Loucy (cell line): ENCODE data around the gene ANOS1.
"Not testable (repeated sequence)": the region's sequence is repeated elsewhere in the genome, so short reads cannot be mapped to it uniquely, and the experiment has no call there.

Experiments used
- H2AFZ ChIP-seq: fragments of 200-600 bp; sonication (generic); 2 replicates; pipeline ENCODE4 v1.6.0; 2016; ENCODE audit warnings: antibody characterized with exemption, mild to moderate bottlenecking, low read length, moderate library complexity
- H3F3A ChIP-seq: fragments of 200-600 bp; 2 replicates; pipeline ENCODE4 v1.6.0; 2016; ENCODE audit warnings: antibody characterized with exemption, low read depth, mild to moderate bottlenecking
- H3K27me3 ChIP-seq: fragments of 200-600 bp; sonication (generic); 2 replicates; pipeline ENCODE4 v1.6.1; 2014; ENCODE audit warnings: low read length, mild to moderate bottlenecking; ENCODE audit not compliant: insufficient read depth, poor library complexity, severe bottlenecking
- H3K36me3 ChIP-seq: fragments of 200-600 bp; sonication (generic); 2 replicates; pipeline ENCODE4 v1.6.1; 2016; ENCODE audit warnings: low read length; ENCODE audit not compliant: insufficient read depth
- H3K4me1 ChIP-seq: fragments of 200-600 bp; sonication (generic); 2 replicates; pipeline ENCODE4 v1.5.1; 2014; ENCODE audit warnings: low read length, mild to moderate bottlenecking; ENCODE audit not compliant: insufficient read depth, poor library complexity, severe bottlenecking
- H3K4me2 ChIP-seq: fragments of 200-600 bp; sonication (generic); 2 replicates; pipeline ENCODE4 v1.6.0; 2014; ENCODE audit warnings: antibody characterized with exemption, low read length, low read depth, mild to moderate bottlenecking; ENCODE audit not compliant: poor library complexity, severe bottlenecking
- H3K4me3 ChIP-seq: fragments of 200-600 bp; sonication (generic); 2 replicates; pipeline ENCODE4 v1.5.1; 2014; ENCODE audit warnings: low read length, mild to moderate bottlenecking, mixed read lengths; ENCODE audit not compliant: poor library complexity, severe bottlenecking
- H3K79me2 ChIP-seq: fragments of 200-600 bp; sonication (generic); 2 replicates; pipeline ENCODE4 v1.6.1; 2014; ENCODE audit warnings: low read length; ENCODE audit not compliant: insufficient read depth
- H3K9ac ChIP-seq: fragments of 200-600 bp; sonication (generic); 2 replicates; pipeline ENCODE4 v1.6.0; 2014; ENCODE audit warnings: mild to moderate bottlenecking, low read depth, low read length, moderate library complexity; ENCODE audit not compliant: poor library complexity, severe bottlenecking
- H3K9me2 ChIP-seq: fragments of 200-600 bp; sonication (generic); replicated peaks from 2 replicates; pipeline ENCODE4 v1.6.1; 2016; ENCODE audit warnings: low read depth, low read length, mixed read lengths
- H3K9me3 ChIP-seq: fragments of 200-600 bp; sonication (generic); 2 replicates; pipeline ENCODE4 v1.6.1; 2014; ENCODE audit warnings: mild to moderate bottlenecking, antibody characterized with exemption, low read length, low read depth; ENCODE audit not compliant: insufficient read depth
- H4K20me1 ChIP-seq: fragments of 200-600 bp; sonication (generic); 2 replicates; pipeline ENCODE4 v1.6.0; 2014; ENCODE audit warnings: antibody characterized with exemption, low read length, mild to moderate bottlenecking; ENCODE audit not compliant: insufficient read depth, poor library complexity, severe bottlenecking
- CTCF ChIP-seq: fragments of 200-600 bp; sonication (generic); conservative IDR thresholded peaks from 2 replicates; pipeline ENCODE4 v1.5.1; 2014; ENCODE audit warnings: mild to moderate bottlenecking, antibody characterized with exemption, low read length
- EZH2phosphoT487 ChIP-seq: fragments of 200-600 bp; IDR thresholded peaks from 2 replicates; pipeline ENCODE4 v1.6.1; 2018; ENCODE audit warnings: antibody characterized with exemption, mild to moderate bottlenecking, moderate library complexity, borderline replicate concordance

ANOS1 gene

GRCh38 chrX:8504451-8504850, 227.5 kb downstream of the ANOS1 start:
- no peak for TF ChIP-seq EZH2phosphoT487
- no peak for TF ChIP-seq CTCF
- no peaks in the 10 kb centered on the region for H3K79me2 ChIP-seq
- H3K9me2 ChIP-seq, result no peaks in the 10 kb centered on the region
- no peaks in the 10 kb centered on the region for H3K36me3 ChIP-seq
- H3K4me2 ChIP-seq, result no peak overlapping the region
- H3K4me1 ChIP-seq, result no peaks in the 10 kb centered on the region
- H3K9ac ChIP-seq, result no peak overlapping the region
- H3K9me3 ChIP-seq, result no peaks in the 10 kb centered on the region
- H3K27me3 ChIP-seq, result no peaks in the 10 kb centered on the region
- H2AFZ ChIP-seq, result no peak overlapping the region
- no peaks in the 10 kb centered on the region for H4K20me1 ChIP-seq
- no peak overlapping the region for H3K4me3 ChIP-seq
- no peaks in the 10 kb centered on the region for H3F3A ChIP-seq

- H3K9me2 ChIP-seq, H2AFZ ChIP-seq, H3K4me2 ChIP-seq, H3K4me3 ChIP-seq, H3K9me3 ChIP-seq, H4K20me1 ChIP-seq, H3K36me3 ChIP-seq, H3K4me1 ChIP-seq, H3F3A ChIP-seq, H3K9ac ChIP-seq, H3K27me3 ChIP-seq, H3K79me2 ChIP-seq: not testable (repeated sequence)
These were observed 229.8 kb downstream of the ANOS1 start for GRCh38 chrX:8502101-8502500.

GRCh38 chrX:8500203-8500602, 231.7 kb downstream of the ANOS1 start:
- Histone ChIP-seq H2AFZ (no peak overlapping the region), H3K9me3 (no peaks in the 10 kb centered on the region), H3K4me3 (no peak overlapping the region), H3K4me1 (no peaks in the 10 kb centered on the region), H3K9me2 (no peaks in the 10 kb centered on the region), H3F3A (no peaks in the 10 kb centered on the region), H4K20me1 (no peaks in the 10 kb centered on the region), H3K9ac (no peak overlapping the region), H3K4me2 (no peak overlapping the region), H3K27me3 (no peaks in the 10 kb centered on the region), H3K79me2 (no peaks in the 10 kb centered on the region), H3K36me3 (no peaks in the 10 kb centered on the region)
- TF ChIP-seq CTCF, result no peak
- TF ChIP-seq EZH2phosphoT487, result no peak

GRCh38 chrX:8495036-8495435, 236.9 kb downstream of the ANOS1 start:
- H2AFZ ChIP-seq, H3F3A ChIP-seq, H3K27me3 ChIP-seq, H3K79me2 ChIP-seq, H3K4me3 ChIP-seq, H3K4me2 ChIP-seq, H3K9ac ChIP-seq, H3K36me3 ChIP-seq, H3K4me1 ChIP-seq, H4K20me1 ChIP-seq, H3K9me3 ChIP-seq, H3K9me2 ChIP-seq: not testable (repeated sequence)
